Activated CD8-positive, alpha-beta T cell treated with anti-CD3 and anti-CD28 coated beads for 36 hours (primary cell): ENCODE data around the gene GIGYF1. TPM values are rescaled to one million over a fixed set of nuclear protein-coding genes. Genes with fewer than 3 reads are reported as not detected.

Experiments
- ATAC-seq: fragments of 200-7000 bp; cut with Tn5 transposase; one replicate; pipeline ENCODE4 v1.10.0; 2021; ENCODE audit warnings: mild to moderate bottlenecking, moderate library complexity
- CTCF ChIA-PET: fragments of 350-600 bp; sonication (Branson Sonifier 250); formaldehyde crosslinking; loops from one replicate; lab custom pipeline; 2021; ENCODE audit warnings: antibody characterized with exemption; lab: Charles Lee
- POLR2A ChIA-PET: fragments of 350-600 bp; sonication (Branson Sonifier 250); formaldehyde crosslinking; loops from one replicate; lab custom pipeline; 2021; ENCODE audit warnings: antibody characterized with exemption; lab: Charles Lee
- DNase-seq: peaks from one replicate; pipeline ENCODE4 v3.0.0-alpha.2; 2020
- H3K27ac Mint-ChIP-seq: one replicate; pipeline ENCODE4 v1.8.0; 2021; ENCODE audit warnings: mild to moderate bottlenecking, mixed read lengths
- H3K27me3 Mint-ChIP-seq: one replicate; pipeline ENCODE4 v1.8.0; 2021; ENCODE audit warnings: mixed read lengths
- H3K36me3 Mint-ChIP-seq: one replicate; pipeline ENCODE4 v1.8.0; 2021; ENCODE audit warnings: low read depth, mixed read lengths
- H3K4me1 Mint-ChIP-seq: one replicate; pipeline ENCODE4 v1.8.0; 2021; ENCODE audit warnings: low read depth, mixed read lengths
- H3K4me3 Mint-ChIP-seq: one replicate; pipeline ENCODE4 v1.8.0; 2021; ENCODE audit warnings: mild to moderate bottlenecking, moderate library complexity, mixed read lengths
- H3K9me3 Mint-ChIP-seq: one replicate; pipeline ENCODE4 v1.8.0; 2021; ENCODE audit warnings: mixed read lengths
- CTCF ChIP-seq: fragments of 200-600 bp; IDR thresholded peaks from one replicate; pipeline ENCODE4 v1.8.0; 2022; ENCODE audit warnings: antibody characterized with exemption, mild to moderate bottlenecking
- intact Hi-C: fragments of 100-400 bp; cut with micrococcal nuclease; formaldehyde crosslinking; loops from one replicate; pipeline ENCODE4 v1.10.0; 2022
- total RNA-seq, 2 experiments: library from RNA; stranded (reverse); gene quantifications; one replicate each; pipeline ENCODE4 v1.2.3, GENCODE V29; 2021

Gene GIGYF1
- total RNA-seq, 2 experiments from 2014 or later: 36.9 to 41.5 TPM

GRCh38 chr7:100710452-100710851, 16.4 kb upstream of the GIGYF1 start:
- ATAC-seq (no peak), DNase-seq (no peak)
- no peak overlapping the region for H3K27ac Mint-ChIP-seq
- peaks cover 6% of the 10 kb centered on the region for H3K4me1 Mint-ChIP-seq
- no peak for TF ChIP-seq CTCF
- ChIA-PET POLR2A (no interaction called here), CTCF (no interaction called here)
- H3K9me3 Mint-ChIP-seq: no peaks in the 10 kb centered on the region
- no peak overlapping the region for H3K4me3 Mint-ChIP-seq
- intact Hi-C loops: no loop called here
- H3K36me3 Mint-ChIP-seq: peaks cover 9% of the 10 kb centered on the region
- no peaks in the 10 kb centered on the region for H3K27me3 Mint-ChIP-seq

- ChIA-PET CTCF (interaction anchor here (9.9 kb wide), 1 partner anchor 16 kb away, joined by 162 read pairs; the partner anchor contains the start of gene GIGYF1), POLR2A (interaction anchor here (1.1 kb wide), 1 partner anchor 162 kb away, joined by 3 read pairs; no protein-coding TSS in a partner anchor)
- Mint-ChIP-seq H3K27me3 (no peaks in the 10 kb centered on the region), H3K9me3 (no peaks in the 10 kb centered on the region), H3K36me3 (peaks cover 9% of the 10 kb centered on the region), H3K4me3 (peak overlapping the region; percentile 43), H3K27ac (no peak overlapping the region), H3K4me1 (peaks cover 6% of the 10 kb centered on the region)
- TF ChIP-seq CTCF: no peak
- intact Hi-C loops: no loop called here
- no peak for ATAC-seq
- no peak for DNase-seq
Observed at GRCh38 chr7:100708395-100708794, 14.3 kb upstream of the GIGYF1 start.

GRCh38 chr7:100706672-100707311, 12.7 kb upstream of the GIGYF1 start:
- CTCF ChIA-PET: interaction anchor here (1.1 to 9.9 kb wide), 6 partner anchors 14 to 228 kb away, joined by 3 to 162 read pairs (median 4); partner anchors contain the start of genes GIGYF1 and TSC22D4

GRCh38 chr7:100705753-100706671, 12.0 kb upstream of the GIGYF1 start, which contains the start of gene POP7:
Gene POP7 (plus strand): TSS chr7:100706121. CDS start chr7:100706831, 710 bp downstream.
- H3K27ac Mint-ChIP-seq: peak within 1 kb of the TSS; percentile 93
- ATAC-seq (peak; percentile 96), DNase-seq (peak; percentile 100)
- POLR2A ChIA-PET: interaction anchor here (0.8 to 1.9 kb wide), 15 partner anchors 10 to 277 kb away, joined by 3 to 22 read pairs (median 5); partner anchors contain the start of genes EPO, FBXO24, GIGYF1 and LRCH4
- H3K9me3 Mint-ChIP-seq: no peaks in the 10 kb centered on the region
- intact Hi-C loops: no loop called here
- CTCF ChIA-PET: interaction anchor here (0.6 to 9.9 kb wide), 54 partner anchors 9 to 577 kb away, joined by 3 to 162 read pairs (median 5); partner anchors contain the start of genes EPO, FBXO24, GIGYF1 and GNB2
- H3K4me1 Mint-ChIP-seq: peaks cover 6% of the 10 kb centered on the region
- H3K4me3 Mint-ChIP-seq: peak within 1 kb of the TSS; percentile 97
- H3K36me3 Mint-ChIP-seq: peaks cover 9% of the 10 kb centered on the region
- no peak for TF ChIP-seq CTCF
- no peaks in the 10 kb centered on the region for H3K27me3 Mint-ChIP-seq

More at GRCh38 chr7:100706672-100707311, 12.7 kb upstream of the GIGYF1 start:
- no peak for TF ChIP-seq CTCF
- Mint-ChIP-seq H3K4me1 (peaks cover 6% of the 10 kb centered on the region), H3K27me3 (no peaks in the 10 kb centered on the region), H3K36me3 (peaks cover 9% of the 10 kb centered on the region), H3K27ac (peak overlapping the region; percentile 93), H3K4me3 (peak overlapping the region; percentile 97), H3K9me3 (no peaks in the 10 kb centered on the region)
- no peak for DNase-seq
- intact Hi-C loops: no loop called here
- ATAC-seq: no peak
- POLR2A ChIA-PET: interaction anchor here (1.2 to 1.9 kb wide), 5 partner anchors 11 to 142 kb away, joined by 3 to 19 read pairs (median 4); no protein-coding TSS in a partner anchor
